ENCODE results near the gene FRMPD2.

The FRMPD2 gene
- 0.04 to 0.65 (median 0.35) reads per million in 18 experiments for total RNA-seq

DNA sequence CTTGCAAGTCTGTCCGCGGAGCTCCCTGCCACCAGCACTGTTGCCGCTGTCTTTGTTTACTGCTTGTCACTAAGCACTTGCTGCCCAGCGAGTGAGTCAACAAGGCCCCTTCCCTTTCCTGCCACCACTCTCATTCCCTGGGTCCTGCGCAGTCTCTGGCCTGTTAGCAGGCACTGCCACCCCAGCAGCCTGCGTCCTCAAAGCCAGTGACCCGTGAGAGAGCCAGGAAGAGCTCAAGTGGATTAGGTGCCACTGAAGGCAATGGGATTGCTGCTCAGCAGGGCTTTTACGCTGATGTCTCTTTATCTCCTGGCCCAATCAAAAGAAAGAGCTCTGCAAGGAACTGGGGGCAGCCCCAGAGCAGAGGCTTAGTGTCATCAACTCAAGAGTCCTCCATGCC lies at the start of gene FRMPD2:
FRMPD2 (minus strand) TSS at position 61 of the 400 bp plus-strand sequence. CDS start 129 bp downstream, outside the sequence.
- DNase-seq, result no peak

- no peak for DNase-seq
Observed at GRCh38 chr10:48322017-48322416, 47.5 kb upstream of the FRMPD2 start.

DNA sequence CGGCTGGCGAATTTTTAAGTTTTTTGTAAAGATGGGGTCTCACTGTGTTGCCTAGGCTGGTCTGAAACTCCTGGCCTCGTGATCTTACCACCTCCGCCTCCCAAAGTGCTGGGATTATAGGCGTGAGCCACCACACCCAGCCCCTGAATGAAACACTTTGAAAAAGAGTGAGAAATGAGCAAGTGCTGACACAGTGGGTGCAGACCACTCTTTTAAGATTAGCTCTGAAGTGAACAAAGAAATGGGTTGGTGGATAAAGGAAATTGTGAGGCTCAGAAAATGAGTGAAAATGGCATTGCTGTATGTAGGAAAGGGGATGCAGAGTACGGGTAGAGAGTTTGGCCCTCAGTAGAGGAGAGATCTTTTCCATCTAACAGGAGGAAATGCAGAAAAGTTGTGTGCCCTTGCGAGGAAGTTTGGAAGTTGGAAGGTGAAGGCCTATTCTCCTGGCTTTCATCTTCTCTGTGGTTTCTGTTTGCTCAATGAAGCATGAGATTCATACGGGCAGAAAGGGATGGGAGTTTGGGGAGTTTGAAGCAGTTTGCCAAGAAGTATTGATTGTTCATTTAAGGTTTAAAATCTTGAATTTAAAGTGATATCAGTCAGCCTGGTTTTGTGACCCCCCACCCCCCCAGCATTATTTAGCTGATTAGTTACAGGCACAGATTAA lies 43.0 kb upstream of the FRMPD2 start:
- DNase-seq, result no peak

GRCh38 chr10:48316236-48316635 lies 41.7 kb upstream of the FRMPD2 start:
- no peak for DNase-seq

- no peak for DNase-seq
Observed at GRCh38 chr10:48314107-48314506, 39.6 kb upstream of the FRMPD2 start.

- no peak for DNase-seq
Observed at GRCh38 chr10:48309711-48310226, 35.3 kb upstream of the FRMPD2 start.

DNA sequence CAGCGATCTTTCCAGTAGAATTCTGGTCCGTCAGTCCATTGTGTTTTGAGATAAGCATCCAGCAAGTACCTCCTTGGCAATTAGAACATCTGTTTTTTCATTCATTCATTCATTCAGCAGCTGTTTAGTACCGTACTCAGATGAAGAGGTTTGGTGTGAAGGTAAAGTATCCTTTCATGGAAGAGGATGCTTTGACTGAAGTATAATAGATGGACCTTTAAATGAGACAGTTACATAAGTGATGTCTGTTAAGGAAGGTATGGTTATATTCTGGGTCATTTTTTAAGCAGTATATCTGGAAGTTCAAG lies 33.2 kb upstream of the FRMPD2 start:
- DNase-seq, result no peak

DNA sequence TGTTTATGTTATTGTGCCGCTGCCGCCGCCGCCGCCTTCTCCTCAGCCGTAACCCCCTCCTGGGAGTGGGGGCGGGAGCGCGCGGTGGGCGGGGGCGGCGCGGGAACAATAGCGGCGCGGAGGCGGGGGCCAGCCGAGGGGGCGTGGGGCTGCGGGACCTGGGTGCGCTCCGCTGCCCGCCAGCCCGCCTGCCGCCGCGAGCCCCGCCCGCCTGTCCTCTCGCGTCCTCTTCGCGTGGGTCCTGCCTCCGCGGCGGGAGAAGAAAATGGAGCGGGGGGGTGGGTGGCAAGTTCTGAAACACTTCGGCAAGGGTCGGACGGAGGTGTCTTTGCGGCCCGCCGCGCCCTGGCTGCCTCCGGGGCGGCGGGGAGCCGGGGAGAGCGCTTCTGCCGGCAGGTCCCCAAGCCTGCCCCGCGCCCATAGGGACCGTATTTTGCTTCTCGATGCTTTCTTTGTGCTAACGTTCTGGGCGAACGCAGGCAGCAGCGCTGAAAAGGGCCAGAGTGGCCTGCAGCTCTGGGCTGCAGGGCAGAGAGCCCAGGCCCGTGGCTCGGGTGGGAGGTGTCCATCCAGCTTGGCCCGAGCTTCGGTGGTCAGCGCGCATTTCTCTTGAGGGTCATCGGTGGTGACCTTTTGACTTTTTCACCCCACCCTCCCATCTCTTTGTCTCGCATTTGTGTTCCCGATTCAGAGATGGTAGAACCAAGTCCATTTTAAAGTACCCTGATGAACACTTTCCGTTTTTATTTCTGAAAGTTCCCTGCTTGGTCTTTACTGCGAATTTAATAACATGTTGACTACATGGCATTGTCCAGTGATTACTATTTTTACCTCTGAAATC lies 32.6 kb upstream of the FRMPD2 start:
- peak; percentile 20 to 47 for DNase-seq

- DNase-seq, result peak; percentile 93 to 96
Observed at GRCh38 chr10:48306265-48306869, 31.9 kb upstream of the FRMPD2 start, which contains the start of gene MAPK8. Gene MAPK8 (plus strand): TSS chr10:48306677. CDS start chr10:48401661, 94,984 bp downstream.

- DNase-seq, result no peak
Observed at GRCh38 chr10:48305905-48306264, 31.4 kb upstream of the FRMPD2 start.

GRCh38 chr10:48302515-48303476 lies 28.3 kb upstream of the FRMPD2 start:
- DNase-seq, result no peak

GRCh38 chr10:48300556-48300955 lies 26.1 kb upstream of the FRMPD2 start:
- no peak for DNase-seq

DNA sequence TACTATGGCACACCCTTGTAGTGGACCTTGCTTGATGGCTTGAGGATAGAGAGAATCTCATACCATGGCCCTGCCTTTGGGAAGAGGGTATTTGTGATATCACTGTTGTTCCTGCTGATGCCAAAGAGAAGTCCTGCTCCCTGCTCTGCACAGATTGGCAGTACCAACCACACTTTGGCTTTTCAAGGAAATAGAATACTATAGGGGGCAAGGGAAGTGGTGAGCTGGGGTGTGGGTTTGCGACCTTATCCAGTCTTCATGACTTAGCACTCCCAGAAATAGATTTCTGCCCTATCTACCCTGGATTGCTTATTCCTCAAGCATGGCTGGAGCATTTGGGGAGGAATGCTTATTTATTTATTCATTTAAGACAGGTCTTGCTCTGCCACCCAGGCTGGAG lies 25.2 kb upstream of the FRMPD2 start:
- DNase-seq, result no peak

GRCh38 chr10:48299066-48299465 lies 24.6 kb upstream of the FRMPD2 start:
- no peak for DNase-seq

DNA sequence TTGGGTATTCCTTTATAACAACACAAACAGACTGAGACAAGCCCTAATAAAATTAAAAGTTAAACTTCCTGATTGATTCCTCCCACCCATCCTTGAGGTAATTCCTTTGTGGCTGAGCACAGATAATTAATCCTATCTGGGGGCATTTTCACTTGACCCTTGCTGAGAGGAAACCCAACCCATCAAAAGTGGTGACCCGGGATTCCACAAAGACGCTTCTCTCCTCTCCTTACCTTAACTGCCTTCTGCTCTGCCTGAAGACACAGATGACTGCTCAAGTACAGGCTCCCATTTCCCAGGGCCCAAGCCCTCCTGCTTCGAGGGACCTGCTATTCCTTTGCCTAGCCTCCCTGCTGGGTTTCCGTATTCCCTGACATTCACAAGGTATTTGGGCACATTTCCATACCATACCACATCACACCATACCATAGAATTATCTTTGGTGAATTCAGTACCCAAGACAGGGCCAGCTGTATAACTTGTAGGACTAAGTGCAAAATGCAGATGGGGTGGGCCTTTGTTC lies 22.1 kb upstream of the FRMPD2 start:
- no peak for DNase-seq

- DNase-seq, result no peak
Observed at GRCh38 chr10:48294431-48294830, 19.9 kb upstream of the FRMPD2 start.

DNA sequence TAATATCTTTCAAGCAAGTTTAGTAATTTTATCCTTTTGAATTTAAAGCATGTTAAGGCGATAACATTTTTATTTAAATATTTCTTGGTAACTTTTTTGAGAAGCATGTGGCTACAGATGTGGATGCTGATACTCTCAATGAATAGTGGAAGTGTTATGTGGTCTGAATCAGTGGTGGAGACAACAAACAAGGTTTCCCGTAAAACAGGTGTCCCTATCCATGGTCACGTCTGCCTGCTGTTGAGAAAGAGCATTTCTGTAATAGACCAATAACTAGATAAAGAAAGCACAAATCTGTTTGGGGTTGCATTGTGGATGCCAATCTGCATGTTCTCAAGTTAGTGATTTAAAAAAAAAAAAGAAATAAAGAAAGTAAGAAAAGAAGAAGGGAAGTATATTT lies 18.1 kb upstream of the FRMPD2 start:
- no peak for DNase-seq

GRCh38 chr10:48291190-48291589 lies 16.7 kb upstream of the FRMPD2 start:
- DNase-seq, result no peak

DNA sequence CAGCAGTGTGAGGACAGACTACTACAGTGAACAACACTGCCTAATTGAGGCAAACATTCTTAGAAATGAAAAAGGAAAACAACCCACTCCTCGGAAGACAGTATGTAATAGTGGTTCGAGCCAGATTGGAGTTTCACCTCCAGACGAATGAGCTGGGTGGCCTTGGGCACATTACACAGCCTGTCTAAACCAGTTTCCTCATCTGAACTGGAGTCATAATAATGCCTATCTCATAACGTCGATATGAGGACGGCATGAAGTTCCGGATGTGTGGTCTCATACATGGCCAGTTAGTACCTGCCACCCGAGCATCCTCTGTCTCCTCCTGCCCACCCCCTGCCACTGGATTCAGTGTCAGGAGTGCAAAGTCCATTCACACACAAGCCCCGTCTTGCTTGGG lies 15.8 kb upstream of the FRMPD2 start:
- DNase-seq, result no peak

DNA sequence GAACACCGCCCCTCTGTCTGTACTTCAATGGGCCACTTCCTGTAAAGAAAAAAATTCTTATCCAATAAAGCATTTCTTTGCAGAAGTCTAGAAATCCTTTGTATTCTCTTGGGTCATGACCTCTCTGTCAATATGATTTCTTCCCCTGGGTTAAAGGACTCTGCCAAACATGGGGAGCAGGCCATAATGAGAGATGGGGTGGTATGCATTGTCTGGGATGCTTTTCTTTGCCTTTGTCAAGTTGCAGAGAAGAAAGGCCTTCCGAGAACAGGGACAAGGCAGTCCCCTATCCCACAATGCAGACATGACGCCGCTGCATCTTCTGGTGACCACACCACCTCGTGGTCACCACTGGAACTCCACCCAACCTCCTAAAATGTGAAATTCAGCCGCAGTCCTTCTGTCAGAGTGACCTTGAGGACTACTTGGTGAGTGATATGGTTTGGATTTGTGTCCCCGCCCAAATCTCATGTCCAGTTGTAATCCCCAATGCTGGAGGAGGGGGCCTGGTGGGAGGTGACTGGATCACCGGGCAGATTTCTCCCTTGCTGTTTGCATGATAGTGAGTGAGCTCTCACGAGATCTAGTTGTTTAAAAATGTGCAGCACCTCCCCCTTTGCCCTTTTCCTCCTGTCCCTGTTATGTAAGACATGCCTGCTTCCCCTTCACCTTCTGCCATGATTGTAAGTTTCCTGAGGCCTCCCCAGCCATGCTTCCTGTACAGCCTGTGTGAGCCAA lies 15.2 kb upstream of the FRMPD2 start:
- peak; percentile 53 to 65 for DNase-seq

GRCh38 chr10:48288661-48289060 lies 14.2 kb upstream of the FRMPD2 start:
- no peak for DNase-seq
